ENCODE results near the gene UBE2J1.

GRCh38 chr6:89328976-89329375, 23.5 kb downstream of the UBE2J1 start:
- TF ChIP-seq CTCF (IDR thresholded peaks at IDR 0.05; ENCODE audit: low read depth, low read length, missing input control) (no peak), TAF1 (conservative IDR thresholded peaks at IDR 0.05) (no peak), EGR1 (IDR thresholded peaks at IDR 0.05; ENCODE audit: low read depth in 2 of 2) (no peak), RAD21 (IDR thresholded peaks at IDR 0.05) (no peak), MAX (IDR thresholded peaks at IDR 0.05) (no peak), ZBTB33 (IDR thresholded peaks at IDR 0.05) (no peak), YY1 (IDR thresholded peaks at IDR 0.05) (no peak), GABPA (IDR thresholded peaks at IDR 0.05 in 1 of 2, conservative IDR thresholded peaks at IDR 0.05 in 1 of 2) (no peak), NR2F2 (IDR thresholded peaks at IDR 0.05) (no peak), RXRA (IDR thresholded peaks at IDR 0.05) (no peak), ATF3 (IDR thresholded peaks at IDR 0.05) (no peak), JUND (IDR thresholded peaks at IDR 0.05) (no peak), SP1 (IDR thresholded peaks at IDR 0.05) (no peak)

All from liver (tissue), 3 donors.